Colonic mucosa (tissue), 4 donors: ENCODE measurements around the gene HABP2. TPM values are rescaled to one million over a fixed set of nuclear protein-coding genes. Genes with fewer than 3 reads are reported as not detected.

Experiments used
- DNase-seq: peaks from one replicate; pipeline ENCODE4 v3.0.0-alpha.2; 2020
- H3K27ac ChIP-seq: fragments of 200-600 bp; one replicate; pipeline ENCODE4 v1.8.0; 2021
- H3K27me3 ChIP-seq: fragments of 200-600 bp; one replicate; pipeline ENCODE4 v1.8.0; 2021
- H3K36me3 ChIP-seq: fragments of 200-600 bp; one replicate; pipeline ENCODE4 v1.8.0; 2021
- H3K4me1 ChIP-seq: fragments of 200-600 bp; one replicate; pipeline ENCODE4 v1.8.0; 2021; ENCODE audit warnings: mild to moderate bottlenecking
- H3K4me3 ChIP-seq: fragments of 200-600 bp; one replicate; pipeline ENCODE4 v1.8.0; 2021
- H3K9ac ChIP-seq, 2 donors: one replicate each; pipeline ENCODE4 v1.7.0; 2013; ENCODE audit warnings: control low read depth in 2 of 2, low read depth in 2 of 2, low read length in 2 of 2
- H3K9me3 ChIP-seq: fragments of 200-600 bp; one replicate; pipeline ENCODE4 v1.8.0; 2021
- CTCF ChIP-seq: fragments of 200-600 bp; IDR thresholded peaks from one replicate; pipeline ENCODE4 v1.8.0; 2022; ENCODE audit warnings: antibody characterized with exemption, mild to moderate bottlenecking
- intact Hi-C: fragments of 100-400 bp; cut with DNase I; formaldehyde crosslinking; loops from one replicate; pipeline ENCODE4 v1.14.1; 2022
- total RNA-seq, 2 donors: library from RNA; stranded (reverse); fragmentation: NEBNext Ultra II Directional in 1 of 2; extraction: Animal tissue kit (Norgen Biotek cat#: 25700) in 1 of 2; gene quantifications; one replicate each; pipeline ENCODE4 v1.2.1, GENCODE V29; 2021
- donor health status: healthy.
- donor health status: DM: no; HTN: no; CAD: no.
- donor health status: DM: no; HTN: no; CAD: no.

HABP2 gene
- total RNA-seq, 2 donors from 2014 or later = 0.79 TPM; not detected in 1

GRCh38 chr10:113522460-113522859 is 30.4 kb upstream of the HABP2 start:
- no peak overlapping the region for H3K4me3 ChIP-seq
- no peak for TF ChIP-seq CTCF

GRCh38 chr10:113523071-113523470 is 29.8 kb upstream of the HABP2 start:
- Histone ChIP-seq H3K4me1 (no peaks in the 10 kb centered on the region), H3K9me3 (no peaks in the 10 kb centered on the region), H3K9ac (no peak overlapping the region), H3K27ac (no peak overlapping the region), H3K27me3 (no peaks in the 10 kb centered on the region), H3K36me3 (no peaks in the 10 kb centered on the region), H3K4me3 (no peak overlapping the region)
- intact Hi-C loops = no loop called here
- TF ChIP-seq CTCF = no peak
- no peak for DNase-seq

More at GRCh38 chr10:113522460-113522859, 30.4 kb upstream of the HABP2 start:
- DNase-seq = no peak
- H3K9ac ChIP-seq = no peak overlapping the region
- no peak overlapping the region for H3K27ac ChIP-seq
- intact Hi-C loops = no loop called here
- H3K27me3 ChIP-seq = no peaks in the 10 kb centered on the region
- no peaks in the 10 kb centered on the region for H3K4me1 ChIP-seq
- no peaks in the 10 kb centered on the region for H3K9me3 ChIP-seq
- no peaks in the 10 kb centered on the region for H3K36me3 ChIP-seq

GRCh38 chr10:113523628-113524027 is 29.2 kb upstream of the HABP2 start:
- Histone ChIP-seq H3K27me3 (no peaks in the 10 kb centered on the region), H3K9me3 (no peaks in the 10 kb centered on the region), H3K4me3 (no peak overlapping the region), H3K27ac (no peak overlapping the region), H3K9ac (no peak overlapping the region), H3K36me3 (no peaks in the 10 kb centered on the region), H3K4me1 (no peaks in the 10 kb centered on the region)
- TF ChIP-seq CTCF = no peak
- intact Hi-C loops = no loop called here
- no peak for DNase-seq

GRCh38 chr10:113524120-113524519 is 28.7 kb upstream of the HABP2 start:
- no peaks in the 10 kb centered on the region for H3K9me3 ChIP-seq
- intact Hi-C loops = no loop called here
- H3K36me3 ChIP-seq = no peaks in the 10 kb centered on the region
- no peak overlapping the region for H3K4me3 ChIP-seq
- no peaks in the 10 kb centered on the region for H3K27me3 ChIP-seq
- no peak for DNase-seq
- no peak overlapping the region for H3K27ac ChIP-seq
- no peaks in the 10 kb centered on the region for H3K4me1 ChIP-seq
- no peak for TF ChIP-seq CTCF
- H3K9ac ChIP-seq = no peak overlapping the region

GRCh38 chr10:113524539-113525490 is 28.0 kb upstream of the HABP2 start:
- intact Hi-C loops = no loop called here
- no peak for TF ChIP-seq CTCF

More at GRCh38 chr10:113524539-113525490, 28.0 kb upstream of the HABP2 start:
- Histone ChIP-seq H3K27me3 (no peaks in the 10 kb centered on the region), H3K9ac (no peak overlapping the region), H3K4me3 (no peak overlapping the region), H3K9me3 (no peaks in the 10 kb centered on the region), H3K36me3 (no peaks in the 10 kb centered on the region), H3K4me1 (no peaks in the 10 kb centered on the region), H3K27ac (no peak overlapping the region)
- no peak for DNase-seq
